Stimulated activated CD4-positive, alpha-beta T cell treated with anti-CD3 and anti-CD28 coated beads, Interleukin-12 subunit alpha, Interleukin-12 subunit beta, amount 100 ng/mL, for 4 hours (primary cell): ENCODE data around the gene S100A1.
"Not testable (repeated sequence)": the region's sequence is repeated elsewhere in the genome, so short reads cannot be mapped to it uniquely, and the experiment has no call there.

Experiments
- DNase-seq: peaks from one replicate; pipeline ENCODE4 v3.0.0-alpha.2; 2020

Gene S100A1

GRCh38 chr1:153658400-153659174 lies 30.4 kb downstream of the S100A1 start, which contains the start of gene SNAPIN:
Gene SNAPIN (plus strand): TSS chr1:153658703. CDS start chr1:153658744, 41 bp downstream.
- peak; percentile 86 for DNase-seq

- DNase-seq: no peak
These were observed 30.9 kb downstream of the S100A1 start for GRCh38 chr1:153659175-153659534.

GRCh38 chr1:153659656-153660055 lies 31.4 kb downstream of the S100A1 start:
- no peak for DNase-seq

GRCh38 chr1:153661111-153661708 lies 33.0 kb downstream of the S100A1 start:
- no peak for DNase-seq

GRCh38 chr1:153662269-153662668 lies 34.0 kb downstream of the S100A1 start:
- no peak for DNase-seq

GRCh38 chr1:153663211-153663610 lies 35.0 kb downstream of the S100A1 start:
- DNase-seq: no peak

GRCh38 chr1:153667439-153667838 lies 39.2 kb downstream of the S100A1 start:
- DNase-seq: no peak

GRCh38 chr1:153668672-153669071 lies 40.4 kb downstream of the S100A1 start:
- DNase-seq: not testable (repeated sequence)

- no peak for DNase-seq
These were observed 41.4 kb downstream of the S100A1 start for GRCh38 chr1:153669606-153670005.

- DNase-seq: peak; percentile 28
These were observed 42.1 kb downstream of the S100A1 start for GRCh38 chr1:153670257-153670858.

- DNase-seq: peak; percentile 93
These were observed 42.8 kb downstream of the S100A1 start, which contains the start of gene ILF2 for GRCh38 chr1:153670859-153671627. Gene ILF2 (minus strand): TSS chr1:153670993. CDS start chr1:153670922, 71 bp downstream.

- DNase-seq: peak; percentile 42
These were observed 43.6 kb downstream of the S100A1 start for GRCh38 chr1:153671628-153672353.

- DNase-seq: no peak
These were observed 45.3 kb downstream of the S100A1 start for GRCh38 chr1:153673511-153673910.

GRCh38 chr1:153677718-153678518 lies 49.7 kb downstream of the S100A1 start:
- peak; percentile 37 for DNase-seq

- DNase-seq: peak; percentile 29
These were observed 50.5 kb downstream of the S100A1 start, which contains the start of gene NPR1 for GRCh38 chr1:153678519-153679336. Gene NPR1 (plus strand): TSS chr1:153678688. CDS start chr1:153679109, 421 bp downstream.

GRCh38 chr1:153679337-153680119 lies 51.3 kb downstream of the S100A1 start:
- DNase-seq: peak; percentile 23

GRCh38 chr1:153680120-153680403 lies 51.8 kb downstream of the S100A1 start:
- DNase-seq: no peak
